Activated CD4-positive, alpha-beta T cell treated with anti-CD3 and anti-CD28 coated beads for 36 hours (primary cell): ENCODE data around the gene LNX1. TPM values are rescaled to one million over a fixed set of nuclear protein-coding genes. Genes with fewer than 3 reads are reported as not detected.

Experiments
- ATAC-seq: fragments of 200-7000 bp; cut with Tn5 transposase; one replicate; pipeline ENCODE4 v1.10.0; 2021; ENCODE audit warnings: mild to moderate bottlenecking, moderate library complexity
- CTCF ChIA-PET: fragments of 350-600 bp; sonication (Branson Sonifier 250); formaldehyde crosslinking; loops from one replicate; lab custom pipeline; 2021; ENCODE audit warnings: antibody characterized with exemption; lab: Charles Lee
- POLR2A ChIA-PET: fragments of 350-600 bp; sonication (Branson Sonifier 250); formaldehyde crosslinking; loops from one replicate; lab custom pipeline; 2021; ENCODE audit warnings: antibody characterized with exemption, inconsistent platforms; lab: Charles Lee
- DNase-seq: peaks from one replicate; pipeline ENCODE4 v3.0.0-alpha.2; 2020
- H3K27ac Mint-ChIP-seq: one replicate; pipeline ENCODE4 v1.8.0; 2021; ENCODE audit warnings: mixed read lengths
- H3K27me3 Mint-ChIP-seq: one replicate; pipeline ENCODE4 v1.8.0; 2021; ENCODE audit warnings: mixed read lengths
- H3K36me3 Mint-ChIP-seq: one replicate; pipeline ENCODE4 v1.8.0; 2021; ENCODE audit warnings: low read depth, mixed read lengths
- H3K4me1 Mint-ChIP-seq: one replicate; pipeline ENCODE4 v1.8.0; 2021; ENCODE audit warnings: mixed read lengths
- H3K4me3 Mint-ChIP-seq: one replicate; pipeline ENCODE4 v1.8.0; 2021; ENCODE audit warnings: mild to moderate bottlenecking, moderate library complexity, mixed read lengths
- H3K9me3 Mint-ChIP-seq: one replicate; pipeline ENCODE4 v1.8.0; 2021; ENCODE audit warnings: low read depth, mixed read lengths
- intact Hi-C, 2 experiments: fragments of 100-400 bp; cut with DNase I in 1 of 2; cut with micrococcal nuclease in 1 of 2; formaldehyde crosslinking; loops; one replicate each; pipeline versions ENCODE4 v1.14.2 to v1.15.1; 2022 to 2024; cut with DNase I, micrococcal nuclease
- total RNA-seq, 2 experiments: library from RNA; stranded (reverse); gene quantifications; one replicate each; pipeline ENCODE4 v1.2.3, GENCODE V29; 2021

Gene LNX1
- total RNA-seq, 2 experiments from 2014 or later, result not detected

DNA sequence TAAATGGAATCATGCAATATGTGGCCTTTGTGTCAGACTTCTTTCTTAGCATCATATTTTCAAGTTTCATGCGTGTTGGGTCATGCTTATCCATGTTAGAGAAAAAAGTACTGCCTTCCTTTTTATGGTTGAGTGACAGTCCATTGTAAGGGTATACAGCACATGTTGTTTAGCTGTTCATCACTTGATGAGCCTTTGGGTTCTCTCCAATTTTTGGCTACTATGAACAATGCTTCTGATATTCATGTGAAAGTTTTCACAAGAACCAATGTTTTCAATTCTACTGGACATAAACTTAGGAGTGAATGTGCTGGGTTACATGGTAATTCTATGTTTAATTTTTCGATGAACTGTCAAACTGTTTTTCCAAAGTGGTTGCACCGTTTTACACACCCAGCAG lies 28.1 kb upstream of the LNX1 start:
- ATAC-seq (no peak), DNase-seq (no peak)
- peaks cover under 1% of the 10 kb centered on the region for H3K9me3 Mint-ChIP-seq
- intact Hi-C loops, result no loop called here
- ChIA-PET CTCF (no interaction called here), POLR2A (no interaction called here)
- no peaks in the 10 kb centered on the region for H3K4me1 Mint-ChIP-seq
- peaks cover 14% of the 10 kb centered on the region for H3K27me3 Mint-ChIP-seq
- no peak overlapping the region for H3K27ac Mint-ChIP-seq
- H3K36me3 Mint-ChIP-seq, result no peaks in the 10 kb centered on the region
- H3K4me3 Mint-ChIP-seq, result no peak overlapping the region

GRCh38 chr4:53618321-53618720 lies 27.0 kb upstream of the LNX1 start:
- Mint-ChIP-seq H3K27me3 (peaks cover 11% of the 10 kb centered on the region), H3K4me1 (no peaks in the 10 kb centered on the region), H3K9me3 (peaks cover 2% of the 10 kb centered on the region), H3K36me3 (no peaks in the 10 kb centered on the region), H3K27ac (no peak overlapping the region), H3K4me3 (no peak overlapping the region)
- ChIA-PET POLR2A (no interaction called here), CTCF (interaction anchor here (0.8 kb wide), 1 partner anchor 616 kb away, joined by 4 read pairs; no protein-coding TSS in a partner anchor)
- intact Hi-C loops, result no loop called here
- ATAC-seq (no peak), DNase-seq (no peak)

DNA sequence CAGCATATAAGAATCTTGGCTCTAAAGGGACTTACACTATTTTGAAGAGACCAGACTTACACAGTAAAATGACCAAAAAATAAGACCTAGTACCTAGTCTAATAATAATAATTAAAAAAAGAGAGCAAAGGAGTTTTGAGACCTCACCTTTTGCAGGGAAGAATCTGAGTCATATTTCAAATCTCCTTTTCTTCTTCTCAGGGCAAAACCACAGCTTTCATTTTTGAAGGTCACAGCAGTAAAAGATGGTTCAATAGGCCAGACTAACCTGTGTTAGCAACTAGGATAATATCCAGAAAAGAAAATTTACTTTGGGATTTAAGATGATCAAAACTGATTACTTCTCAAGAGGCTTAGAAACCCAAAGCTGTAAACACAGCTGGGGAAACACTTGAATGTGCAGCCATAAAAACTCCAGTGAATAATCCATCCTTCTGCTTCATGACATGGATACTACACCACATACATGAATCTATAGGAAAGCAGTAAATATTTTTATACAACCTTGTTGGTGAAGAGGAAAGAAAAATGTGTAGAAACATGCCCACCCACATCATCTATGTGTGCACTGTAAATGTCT lies 25.9 kb upstream of the LNX1 start:
- CTCF ChIA-PET, result no interaction called here
- POLR2A ChIA-PET, result no interaction called here
- Mint-ChIP-seq H3K27ac (no peak overlapping the region), H3K9me3 (peaks cover 3% of the 10 kb centered on the region), H3K27me3 (peaks cover 6% of the 10 kb centered on the region), H3K36me3 (no peaks in the 10 kb centered on the region), H3K4me3 (no peak overlapping the region), H3K4me1 (no peaks in the 10 kb centered on the region)
- DNase-seq (no peak), ATAC-seq (no peak)
- intact Hi-C loops, result no loop called here

GRCh38 chr4:53616219-53616618 lies 24.9 kb upstream of the LNX1 start:
- Mint-ChIP-seq H3K27ac (no peak overlapping the region), H3K9me3 (peaks cover 3% of the 10 kb centered on the region), H3K4me1 (no peaks in the 10 kb centered on the region), H3K4me3 (no peak overlapping the region), H3K36me3 (no peaks in the 10 kb centered on the region), H3K27me3 (peaks cover 6% of the 10 kb centered on the region)
- ChIA-PET POLR2A (no interaction called here), CTCF (interaction anchor here (0.7 kb wide), 1 partner anchor 38 kb away, joined by 3 read pairs; no protein-coding TSS in a partner anchor)
- intact Hi-C loops, result no loop called here
- ATAC-seq, result no peak
- no peak for DNase-seq

DNA sequence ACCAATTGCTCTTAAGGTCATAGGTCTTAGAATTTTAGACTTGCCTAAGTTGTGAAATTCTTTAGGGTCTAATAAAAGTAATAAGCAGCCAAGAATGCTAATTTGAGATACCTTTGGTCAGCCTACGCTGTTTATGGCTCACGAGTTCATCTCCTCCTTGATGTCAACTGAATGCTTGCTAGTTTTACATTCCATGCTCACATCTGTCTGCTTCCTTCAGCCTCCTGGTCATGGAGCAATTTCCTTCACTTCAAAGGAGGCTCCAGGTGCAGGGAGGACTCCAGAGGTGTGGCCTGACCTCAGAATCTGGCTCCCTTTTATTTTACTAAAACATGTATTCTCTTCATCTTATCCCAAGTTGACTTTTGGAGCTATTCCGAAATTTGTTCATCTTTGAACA lies 23.3 kb upstream of the LNX1 start:
- intact Hi-C loops, result no loop called here
- no peak overlapping the region for H3K27ac Mint-ChIP-seq
- ChIA-PET CTCF (no interaction called here), POLR2A (no interaction called here)
- DNase-seq (no peak), ATAC-seq (no peak)
- peaks cover 3% of the 10 kb centered on the region for H3K9me3 Mint-ChIP-seq
- no peaks in the 10 kb centered on the region for H3K4me1 Mint-ChIP-seq
- peaks cover 6% of the 10 kb centered on the region for H3K27me3 Mint-ChIP-seq
- no peaks in the 10 kb centered on the region for H3K36me3 Mint-ChIP-seq
- no peak overlapping the region for H3K4me3 Mint-ChIP-seq

GRCh38 chr4:53613428-53613827 lies 22.1 kb upstream of the LNX1 start:
- Mint-ChIP-seq H3K4me1 (no peaks in the 10 kb centered on the region), H3K4me3 (no peak overlapping the region), H3K36me3 (no peaks in the 10 kb centered on the region), H3K27ac (no peak overlapping the region), H3K27me3 (peaks cover 6% of the 10 kb centered on the region), H3K9me3 (peaks cover 3% of the 10 kb centered on the region)
- POLR2A ChIA-PET, result no interaction called here
- DNase-seq (no peak), ATAC-seq (no peak)
- CTCF ChIA-PET, result no interaction called here
- intact Hi-C loops, result no loop called here

GRCh38 chr4:53608649-53609048 lies 17.4 kb upstream of the LNX1 start:
- no peak for DNase-seq
- H3K27me3 Mint-ChIP-seq, result peaks cover 11% of the 10 kb centered on the region
- intact Hi-C loops, result no loop called here
- H3K4me1 Mint-ChIP-seq, result no peaks in the 10 kb centered on the region
- ChIA-PET CTCF (no interaction called here), POLR2A (no interaction called here)
- no peaks in the 10 kb centered on the region for H3K36me3 Mint-ChIP-seq
- H3K4me3 Mint-ChIP-seq, result no peak overlapping the region
- no peak overlapping the region for H3K27ac Mint-ChIP-seq
- ATAC-seq, result no peak
- H3K9me3 Mint-ChIP-seq, result peaks cover 3% of the 10 kb centered on the region

- CTCF ChIA-PET, result no interaction called here
- intact Hi-C loops, result no loop called here
- DNase-seq (no peak), ATAC-seq (no peak)
- Mint-ChIP-seq H3K36me3 (no peaks in the 10 kb centered on the region), H3K4me3 (no peak overlapping the region), H3K27me3 (peaks cover 12% of the 10 kb centered on the region), H3K4me1 (no peaks in the 10 kb centered on the region), H3K9me3 (peaks cover under 1% of the 10 kb centered on the region), H3K27ac (no peak overlapping the region)
- POLR2A ChIA-PET, result no interaction called here
These were observed 17.0 kb upstream of the LNX1 start for GRCh38 chr4:53608242-53608641.

DNA sequence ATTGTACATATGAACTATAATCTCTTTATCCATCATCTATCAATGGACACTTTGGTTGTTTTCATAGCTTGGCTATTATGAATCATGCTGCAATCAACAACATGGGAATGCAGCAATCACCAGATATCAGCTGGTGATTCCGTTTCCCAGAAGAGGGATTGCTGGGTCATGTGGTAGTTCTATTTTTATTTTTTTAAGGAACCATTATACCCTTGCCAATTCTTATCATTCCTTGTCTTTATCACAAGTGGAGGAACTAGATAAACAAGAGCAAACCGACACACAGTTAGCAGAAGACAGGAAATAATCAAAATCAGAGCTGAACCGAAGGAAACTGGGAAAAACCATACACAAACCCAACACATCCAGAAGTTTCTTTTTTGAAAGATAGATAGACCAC lies 14.5 kb upstream of the LNX1 start:
- H3K27ac Mint-ChIP-seq, result no peak overlapping the region
- no peaks in the 10 kb centered on the region for H3K36me3 Mint-ChIP-seq
- no peaks in the 10 kb centered on the region for H3K9me3 Mint-ChIP-seq
- no peaks in the 10 kb centered on the region for H3K4me1 Mint-ChIP-seq
- ChIA-PET POLR2A (no interaction called here), CTCF (interaction anchor here (0.6 kb wide), 1 partner anchor 344 kb away, joined by 3 read pairs; no protein-coding TSS in a partner anchor)
- no peak for ATAC-seq
- no peak overlapping the region for H3K4me3 Mint-ChIP-seq
- H3K27me3 Mint-ChIP-seq, result peaks cover 18% of the 10 kb centered on the region
- intact Hi-C loops, result no loop called here
- no peak for DNase-seq

- Mint-ChIP-seq H3K9me3 (no peaks in the 10 kb centered on the region), H3K27ac (no peak overlapping the region), H3K4me3 (no peak overlapping the region), H3K27me3 (peaks cover 9% of the 10 kb centered on the region), H3K36me3 (no peaks in the 10 kb centered on the region), H3K4me1 (no peaks in the 10 kb centered on the region)
- ATAC-seq (no peak), DNase-seq (no peak)
- intact Hi-C loops, result no loop called here
- POLR2A ChIA-PET, result no interaction called here
- CTCF ChIA-PET, result interaction anchor here (0.8 to 0.9 kb wide), 2 partner anchors 9 to 10 kb away, joined by 3 read pairs; no protein-coding TSS in a partner anchor
These were observed 11.1 kb upstream of the LNX1 start for GRCh38 chr4:53602390-53602789.

GRCh38 chr4:53601251-53601764 lies 10.0 kb upstream of the LNX1 start:
- H3K4me3 Mint-ChIP-seq, result no peak overlapping the region
- CTCF ChIA-PET, result no interaction called here

DNA sequence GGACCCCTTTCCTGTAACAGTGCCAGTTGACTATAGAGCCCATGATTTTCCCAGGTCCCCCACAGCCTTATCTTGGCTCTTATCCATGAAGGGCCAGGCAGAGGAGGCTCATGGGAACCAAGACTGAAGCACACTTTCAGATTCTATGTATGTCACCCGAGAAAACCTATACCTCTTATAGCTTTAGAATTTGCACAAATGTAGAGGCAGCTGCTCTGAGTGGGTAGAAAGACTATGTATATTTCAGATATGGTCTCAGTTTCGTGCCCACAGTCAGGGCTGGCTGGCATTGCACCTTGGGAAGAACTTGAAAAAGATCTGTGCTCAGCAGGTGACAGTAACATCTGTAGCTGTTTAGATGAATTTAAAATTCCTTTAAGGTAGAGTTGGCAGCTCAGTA lies 8.3 kb upstream of the LNX1 start:
- Mint-ChIP-seq H3K27ac (no peak overlapping the region), H3K9me3 (no peaks in the 10 kb centered on the region), H3K27me3 (peaks cover 15% of the 10 kb centered on the region), H3K4me1 (no peaks in the 10 kb centered on the region), H3K4me3 (no peak overlapping the region), H3K36me3 (no peaks in the 10 kb centered on the region)
- ChIA-PET CTCF (interaction anchor here (1.2 kb wide), 1 partner anchor 77 kb away, joined by 3 read pairs; no protein-coding TSS in a partner anchor), POLR2A (no interaction called here)
- ATAC-seq, result no peak
- intact Hi-C loops, result loop anchor here in 1 of 2 experiments (10.0 kb wide), 1 partner anchor 635 kb away; no protein-coding TSS in a partner anchor
- no peak for DNase-seq

More at GRCh38 chr4:53601251-53601764, 10.0 kb upstream of the LNX1 start:
- POLR2A ChIA-PET, result no interaction called here
- DNase-seq (peak; percentile 34), ATAC-seq (no peak)
- H3K27ac Mint-ChIP-seq, result no peak overlapping the region
- peaks cover 13% of the 10 kb centered on the region for H3K27me3 Mint-ChIP-seq
- intact Hi-C loops, result no loop called here
- no peaks in the 10 kb centered on the region for H3K4me1 Mint-ChIP-seq
- no peaks in the 10 kb centered on the region for H3K9me3 Mint-ChIP-seq
- H3K36me3 Mint-ChIP-seq, result no peaks in the 10 kb centered on the region
